OCI-LY3 (cell line): ENCODE results near the gene ZNF821.

Experiments
- H2AFZ ChIP-seq: fragments of 200-600, 300-600 bp; shearing (Covaris generic); 2 replicates; pipeline ENCODE4 v1.6.0; 2014; ENCODE audit warnings: antibody characterized with exemption, low read depth, low read length
- H3K27ac ChIP-seq: fragments of 200-600, 300-600 bp; sonication (generic); 2 replicates; pipeline ENCODE4 v1.5.1; 2014; ENCODE audit warnings: mild to moderate bottlenecking, low read length, moderate library complexity, mixed read lengths
- H3K27me3 ChIP-seq: fragments of 200-600, 300-600 bp; sonication (generic); 2 replicates; pipeline ENCODE4 v1.6.1; 2014; ENCODE audit warnings: low read depth, low read length, mixed read lengths
- H3K36me3 ChIP-seq: fragments of 200-600, 300-600 bp; sonication (generic); replicated peaks from 2 replicates; pipeline ENCODE3; 2014; ENCODE audit warnings: low read depth, low read length, mixed read lengths
- H3K4me1 ChIP-seq: fragments of 300-600, 200-600 bp; sonication (generic); 2 replicates; pipeline ENCODE4 v1.6.1; 2014; ENCODE audit warnings: low read length, mixed read lengths
- H3K4me2 ChIP-seq: fragments of 200-600, 300-600 bp; sonication (generic); 2 replicates; pipeline ENCODE4 v1.6.1; 2014; ENCODE audit warnings: low read length, mixed read lengths
- H3K4me3 ChIP-seq: fragments of 300-600, 200-600 bp; sonication (generic); 2 replicates; pipeline ENCODE4 v1.5.1; 2014; ENCODE audit warnings: antibody characterized with exemption, mild to moderate bottlenecking, low read length, moderate library complexity
- H3K79me2 ChIP-seq: fragments of 300-600, 200-600 bp; shearing (Covaris generic); 2 replicates; pipeline ENCODE4 v1.6.1; 2014; ENCODE audit warnings: mild to moderate bottlenecking, low read length, mixed read lengths
- H3K9ac ChIP-seq: fragments of 300-600, 200-600 bp; shearing (Covaris generic); 2 replicates; pipeline ENCODE4 v1.6.0; 2014; ENCODE audit warnings: mild to moderate bottlenecking, low read length, moderate library complexity
- H3K9me3 ChIP-seq: fragments of 200-600, 300-600 bp; shearing (Covaris generic); 2 replicates; pipeline ENCODE4 v1.6.1; 2014; ENCODE audit warnings: low read length, mixed read lengths; ENCODE audit not compliant: insufficient read depth
- H4K20me1 ChIP-seq: fragments of 200-600, 300-600 bp; sonication (generic); 2 replicates; pipeline ENCODE4 v1.6.1; 2016; ENCODE audit warnings: low read length, mixed read lengths; ENCODE audit not compliant: insufficient read depth
- CTCF ChIP-seq: fragments of 200-600, 300-600 bp; sonication (generic); IDR thresholded peaks from 2 replicates; pipeline ENCODE4 v1.5.1; 2014; ENCODE audit warnings: antibody characterized with exemption, low read length, low read depth
- EZH2phosphoT487 ChIP-seq: fragments of 200-600 bp; shearing (Covaris generic); IDR thresholded peaks from 2 replicates; pipeline ENCODE4 v1.6.1; 2018; ENCODE audit warnings: antibody characterized with exemption, mixed run types, low read depth

Gene ZNF821

GRCh38 chr16:71917900-71918299, 33.9 kb upstream of the ZNF821 start:
- no peak overlapping the region for H3K4me2 ChIP-seq
- H3K4me1 ChIP-seq: peaks cover 7% of the 10 kb centered on the region
- H3K79me2 ChIP-seq: peaks cover 76% of the 10 kb centered on the region
- TF ChIP-seq CTCF (no peak), EZH2phosphoT487 (no peak)
- no peak overlapping the region for H3K9ac ChIP-seq
- H3K9me3 ChIP-seq: peaks cover 15% of the 10 kb centered on the region
- peaks cover 84% of the 10 kb centered on the region for H3K36me3 ChIP-seq
- no peak overlapping the region for H3K27ac ChIP-seq
- H3K27me3 ChIP-seq: no peaks in the 10 kb centered on the region
- H4K20me1 ChIP-seq: peaks cover 72% of the 10 kb centered on the region
- H3K4me3 ChIP-seq: no peak overlapping the region
- H2AFZ ChIP-seq: no peak overlapping the region

- no peak overlapping the region for H3K4me3 ChIP-seq
- peaks cover 7% of the 10 kb centered on the region for H3K4me1 ChIP-seq
- no peak for TF ChIP-seq EZH2phosphoT487
- TF ChIP-seq CTCF: no peak
- no peak overlapping the region for H3K9ac ChIP-seq
- H2AFZ ChIP-seq: no peak overlapping the region
- H3K9me3 ChIP-seq: peaks cover 15% of the 10 kb centered on the region
- H3K27ac ChIP-seq: no peak overlapping the region
- no peaks in the 10 kb centered on the region for H3K27me3 ChIP-seq
- peaks cover 91% of the 10 kb centered on the region for H3K79me2 ChIP-seq
- H3K4me2 ChIP-seq: no peak overlapping the region
- H3K36me3 ChIP-seq: peaks cover 83% of the 10 kb centered on the region
- H4K20me1 ChIP-seq: peaks cover 87% of the 10 kb centered on the region
These were observed 32.5 kb upstream of the ZNF821 start for GRCh38 chr16:71916397-71916920.

- H3K36me3 ChIP-seq: peaks cover 78% of the 10 kb centered on the region
- no peak overlapping the region for H3K27ac ChIP-seq
- peaks cover 92% of the 10 kb centered on the region for H4K20me1 ChIP-seq
- peaks cover 15% of the 10 kb centered on the region for H3K9me3 ChIP-seq
- H3K4me2 ChIP-seq: no peak overlapping the region
- peaks cover 7% of the 10 kb centered on the region for H3K4me1 ChIP-seq
- H2AFZ ChIP-seq: no peak overlapping the region
- no peak for TF ChIP-seq CTCF
- no peak for TF ChIP-seq EZH2phosphoT487
- no peak overlapping the region for H3K9ac ChIP-seq
- H3K27me3 ChIP-seq: no peaks in the 10 kb centered on the region
- no peak overlapping the region for H3K4me3 ChIP-seq
- H3K79me2 ChIP-seq: peaks cover 99% of the 10 kb centered on the region
These were observed 31.4 kb upstream of the ZNF821 start for GRCh38 chr16:71915350-71915749.

GRCh38 chr16:71914802-71915201, 30.8 kb upstream of the ZNF821 start:
- no peak overlapping the region for H3K9ac ChIP-seq
- no peak overlapping the region for H2AFZ ChIP-seq
- no peak overlapping the region for H3K27ac ChIP-seq
- peaks cover 13% of the 10 kb centered on the region for H3K9me3 ChIP-seq
- no peak for TF ChIP-seq CTCF
- TF ChIP-seq EZH2phosphoT487: no peak
- peaks cover 94% of the 10 kb centered on the region for H4K20me1 ChIP-seq
- H3K36me3 ChIP-seq: peaks cover 76% of the 10 kb centered on the region
- no peak overlapping the region for H3K4me3 ChIP-seq
- H3K79me2 ChIP-seq: peaks cover 99% of the 10 kb centered on the region
- no peak overlapping the region for H3K4me2 ChIP-seq
- H3K27me3 ChIP-seq: no peaks in the 10 kb centered on the region
- H3K4me1 ChIP-seq: peaks cover 7% of the 10 kb centered on the region
